Lower lobe of right lung (tissue), 2 donors: ENCODE measurements around the gene ADCY3. TPM values are rescaled to one million over a fixed set of nuclear protein-coding genes. Genes with fewer than 3 reads are reported as not detected.
A peak's percentile ranks its signal among the peaks of the same experiment; 100 is the strongest.

Experiments
- ATAC-seq, 2 donors: fragments of 200-7000 bp; cut with Tn5 transposase; one replicate each; pipeline ENCODE4 v1.9.1; 2020 to 2022; ENCODE audit warnings: mild to moderate bottlenecking in 2 of 2, moderate library complexity in 2 of 2
- DNase-seq: peaks from one replicate; pipeline ENCODE4 v3.0.0-alpha.2; 2020
- H3K27ac ChIP-seq: fragments of 200-600 bp; one replicate; pipeline ENCODE4 v1.8.0; 2022
- H3K27me3 ChIP-seq: fragments of 200-600 bp; one replicate; pipeline ENCODE4 v1.8.0; 2022; ENCODE audit warnings: low read depth
- H3K36me3 ChIP-seq: fragments of 200-600 bp; one replicate; pipeline ENCODE4 v1.8.0; 2022; ENCODE audit warnings: mild to moderate bottlenecking
- H3K4me1 ChIP-seq: fragments of 200-600 bp; one replicate; pipeline ENCODE4 v1.8.0; 2022
- H3K4me3 ChIP-seq: fragments of 200-600 bp; one replicate; pipeline ENCODE4 v1.8.0; 2022; ENCODE audit warnings: mild to moderate bottlenecking
- H3K9me3 ChIP-seq: fragments of 200-600 bp; one replicate; pipeline ENCODE4 v1.8.0; 2022
- CTCF ChIP-seq: fragments of 200-600 bp; IDR thresholded peaks from one replicate; pipeline ENCODE4 v1.8.0; 2022; ENCODE audit warnings: antibody characterized with exemption, mild to moderate bottlenecking
- intact Hi-C: fragments of 100-400 bp; cut with DNase I; formaldehyde crosslinking; loops from one replicate; pipeline ENCODE4 v1.11.0; 2022
- total RNA-seq: library from RNA; stranded (reverse); fragmentation: NEBNext Ultra II Directional; extraction: Animal tissue kit (Norgen Biotek cat#: 25700); gene quantifications from one replicate; pipeline ENCODE4 v1.2.1, GENCODE V29; 2021
- donor health status: DM: no; HTN: yes; CAD: no; lungs with severe emphysema.

Gene ADCY3
- total RNA-seq, 1 donor from 2014 or later, result 36.1 TPM

GRCh38 chr2:24873619-24874018, 46.4 kb downstream of the ADCY3 start:
- intact Hi-C loops, result no loop called here
- peak in 1 of 2 donors; percentile 36 for ATAC-seq

GRCh38 chr2:24872344-24873115, 47.5 kb downstream of the ADCY3 start:
- no peak for ATAC-seq
- no peak for DNase-seq

More at GRCh38 chr2:24873619-24874018, 46.4 kb downstream of the ADCY3 start:
- H3K36me3 ChIP-seq, result no peaks in the 10 kb centered on the region
- DNase-seq, result no peak
- H3K4me1 ChIP-seq, result no peaks in the 10 kb centered on the region
- H3K4me3 ChIP-seq, result no peak overlapping the region
- no peaks in the 10 kb centered on the region for H3K27me3 ChIP-seq
- H3K27ac ChIP-seq, result no peak overlapping the region
- TF ChIP-seq CTCF, result no peak
- no peaks in the 10 kb centered on the region for H3K9me3 ChIP-seq

GRCh38 chr2:24871852-24872333, 48.1 kb downstream of the ADCY3 start:
- H3K27ac ChIP-seq, result no peak overlapping the region
- no peak for DNase-seq

More at GRCh38 chr2:24872344-24873115, 47.5 kb downstream of the ADCY3 start:
- Histone ChIP-seq H3K27ac (no peak overlapping the region), H3K36me3 (no peaks in the 10 kb centered on the region), H3K4me3 (no peak overlapping the region), H3K9me3 (no peaks in the 10 kb centered on the region), H3K27me3 (no peaks in the 10 kb centered on the region), H3K4me1 (no peaks in the 10 kb centered on the region)
- intact Hi-C loops, result no loop called here
- TF ChIP-seq CTCF, result no peak

GRCh38 chr2:24870891-24871705, 48.9 kb downstream of the ADCY3 start:
- Histone ChIP-seq H3K36me3 (no peaks in the 10 kb centered on the region), H3K9me3 (no peaks in the 10 kb centered on the region), H3K27me3 (no peaks in the 10 kb centered on the region), H3K27ac (no peak overlapping the region), H3K4me1 (no peaks in the 10 kb centered on the region), H3K4me3 (no peak overlapping the region)
- no peak for TF ChIP-seq CTCF
- intact Hi-C loops, result no loop called here
- ATAC-seq (no peak), DNase-seq (no peak)

More at GRCh38 chr2:24871852-24872333, 48.1 kb downstream of the ADCY3 start:
- H3K9me3 ChIP-seq, result no peaks in the 10 kb centered on the region
- H3K36me3 ChIP-seq, result no peaks in the 10 kb centered on the region
- no peak for TF ChIP-seq CTCF
- H3K4me3 ChIP-seq, result no peak overlapping the region
- no peaks in the 10 kb centered on the region for H3K27me3 ChIP-seq
- intact Hi-C loops, result no loop called here
- H3K4me1 ChIP-seq, result no peaks in the 10 kb centered on the region
- ATAC-seq, result peak in 1 of 2 donors; percentile 9

- TF ChIP-seq CTCF, result no peak
- ATAC-seq (no peak), DNase-seq (no peak)
- no peak overlapping the region for H3K27ac ChIP-seq
- no peaks in the 10 kb centered on the region for H3K4me1 ChIP-seq
- no peaks in the 10 kb centered on the region for H3K9me3 ChIP-seq
- H3K36me3 ChIP-seq, result no peaks in the 10 kb centered on the region
- H3K4me3 ChIP-seq, result no peak overlapping the region
- no peaks in the 10 kb centered on the region for H3K27me3 ChIP-seq
- intact Hi-C loops, result no loop called here
Observed at GRCh38 chr2:24870440-24870839, 49.6 kb downstream of the ADCY3 start.
